Dendritic cell treated with granulocyte-macrophage colony-stimulating factor and Interleukin-4, amounts not matched to agents 40 ng/mL and 50 ng/mL, for 4 days (primary cell): Measurements from ENCODE around the gene IFNA5.

Experiments used
- H3K27ac Mint-ChIP-seq: one replicate; pipeline ENCODE4 v1.8.0; 2022; ENCODE audit warnings: mild to moderate bottlenecking, mixed read lengths
- H3K27me3 Mint-ChIP-seq: one replicate; pipeline ENCODE4 v1.8.0; 2022; ENCODE audit warnings: mild to moderate bottlenecking, mixed read lengths
- H3K36me3 Mint-ChIP-seq: one replicate; pipeline ENCODE4 v1.8.0; 2022; ENCODE audit warnings: low read depth, mixed read lengths
- H3K4me1 Mint-ChIP-seq: one replicate; pipeline ENCODE4 v1.8.0; 2022; ENCODE audit warnings: low read depth, mixed read lengths
- H3K4me3 Mint-ChIP-seq: one replicate; pipeline ENCODE4 v1.8.0; 2022; ENCODE audit warnings: mild to moderate bottlenecking, moderate library complexity, mixed read lengths
- H3K9me3 Mint-ChIP-seq: one replicate; pipeline ENCODE4 v1.8.0; 2022; ENCODE audit warnings: mixed read lengths
- intact Hi-C: fragments of 100-400 bp; cut with micrococcal nuclease; formaldehyde crosslinking; loops from one replicate; pipeline ENCODE4 v1.15.0; 2022

IFNA5 gene

DNA sequence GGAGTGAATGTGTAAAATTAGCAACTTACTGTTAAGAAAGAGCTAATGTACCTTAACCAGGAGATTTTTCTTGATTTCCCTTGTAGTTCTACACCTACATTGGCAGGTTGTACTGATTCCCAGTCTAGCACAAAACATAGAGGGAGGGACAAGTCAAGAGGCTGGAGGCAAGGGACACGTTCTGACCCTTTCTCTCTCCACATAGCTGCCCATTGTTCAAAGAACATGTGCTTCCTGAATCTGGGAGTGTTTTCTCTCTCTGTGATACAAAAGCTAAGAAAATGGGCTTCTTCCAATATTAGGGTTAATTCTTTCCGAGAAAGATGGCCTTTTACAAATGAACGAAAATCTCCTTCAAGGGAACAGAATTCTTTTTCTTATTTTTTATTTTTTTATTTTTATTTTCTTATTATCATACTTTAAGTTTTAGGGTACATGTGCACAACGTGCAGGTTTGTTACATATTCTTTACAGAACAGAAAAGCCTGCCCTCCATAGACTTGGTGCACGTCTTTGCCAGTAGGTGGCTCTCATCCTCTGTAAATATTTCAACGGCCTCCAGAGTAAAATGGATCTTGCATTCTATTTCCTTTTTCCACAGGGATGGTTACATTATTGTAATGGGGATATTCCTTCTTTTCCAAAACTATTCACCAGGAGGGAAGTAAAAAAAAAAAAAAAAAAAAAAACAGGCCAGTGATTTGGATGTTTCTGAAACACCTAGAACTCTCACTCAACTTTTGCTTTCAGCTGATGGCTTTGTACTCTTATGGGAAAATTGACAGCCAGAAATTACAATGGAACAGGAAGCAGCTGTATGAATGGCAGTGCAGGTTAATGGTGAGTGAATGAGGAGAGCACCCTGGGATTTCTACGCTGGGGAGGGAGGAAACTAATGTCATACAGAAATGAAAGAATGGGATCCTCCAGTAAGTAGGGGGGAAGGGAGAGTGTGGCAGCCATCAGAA, 13.1 kb upstream of the IFNA5 start:
- Mint-ChIP-seq H3K27ac (no peak overlapping the region), H3K4me1 (peaks cover 9% of the 10 kb centered on the region), H3K4me3 (no peak overlapping the region), H3K9me3 (no peaks in the 10 kb centered on the region), H3K36me3 (peaks cover 19% of the 10 kb centered on the region), H3K27me3 (peaks cover 14% of the 10 kb centered on the region)
- intact Hi-C loops: loop anchor here (2.0 to 5.0 kb wide), 3 partner anchors 66 to 471 kb away; no protein-coding TSS in a partner anchor

DNA sequence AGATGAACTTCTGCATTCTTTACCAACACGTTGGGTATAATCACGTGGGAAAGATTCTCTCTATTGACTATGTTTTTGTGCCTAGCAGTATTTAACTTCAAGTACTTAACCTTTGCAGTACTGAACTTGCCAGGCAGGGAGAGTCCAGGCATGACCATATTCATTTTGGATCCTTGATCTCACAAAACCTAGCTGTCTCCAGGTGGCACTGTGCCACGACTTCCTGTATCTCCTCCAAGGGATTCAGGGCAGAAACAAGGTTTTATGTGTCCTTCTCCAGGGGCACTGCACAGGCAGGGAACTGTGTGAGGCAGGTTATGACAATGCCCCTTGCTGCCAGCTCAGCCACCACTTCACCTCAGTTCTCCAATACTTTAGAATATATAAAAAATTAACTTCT, 11.7 kb upstream of the IFNA5 start:
- Mint-ChIP-seq H3K4me3 (no peak overlapping the region), H3K9me3 (no peaks in the 10 kb centered on the region), H3K4me1 (peaks cover 5% of the 10 kb centered on the region), H3K36me3 (peaks cover 10% of the 10 kb centered on the region), H3K27me3 (peaks cover 15% of the 10 kb centered on the region), H3K27ac (no peak overlapping the region)
- intact Hi-C loops: loop anchor here (5.0 kb wide), 2 partner anchors 65 to 80 kb away; no protein-coding TSS in a partner anchor

DNA sequence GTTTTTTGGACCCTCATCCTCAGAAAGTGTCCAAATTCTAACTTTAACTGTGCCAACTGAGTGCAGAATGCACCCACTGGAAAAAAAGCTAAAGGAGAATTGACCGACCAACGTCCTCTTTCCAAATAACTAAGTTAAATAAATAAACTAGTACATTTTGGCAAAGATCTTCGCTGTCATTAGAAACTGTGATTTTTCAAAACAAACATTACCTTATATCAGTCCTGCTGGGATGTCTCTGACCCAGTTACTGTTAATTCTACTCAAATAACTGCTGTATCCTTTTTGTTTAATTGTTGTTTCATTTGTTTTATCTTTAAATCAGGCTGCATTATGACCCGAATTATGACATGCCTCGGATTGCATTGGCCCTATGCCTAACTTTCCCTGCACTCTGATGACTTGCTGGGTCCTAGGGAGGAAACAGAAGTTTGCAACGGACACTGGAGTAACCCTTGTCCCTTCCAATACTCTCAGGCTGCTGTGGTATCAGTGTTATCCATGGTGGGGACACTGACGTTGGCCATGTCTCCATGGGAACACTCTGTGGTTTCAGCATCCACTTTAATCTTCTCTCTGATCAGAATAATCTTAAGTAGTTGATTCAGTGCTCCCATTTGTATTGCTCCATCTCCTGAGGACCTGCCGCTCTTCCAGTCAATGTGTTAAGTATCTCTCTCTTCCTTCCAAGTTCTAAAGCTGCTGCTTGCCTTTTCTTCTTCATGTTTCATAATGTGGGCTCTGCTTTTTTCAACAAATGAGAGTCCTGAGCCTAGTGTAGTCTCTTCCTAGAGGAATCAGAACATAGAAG, 11.1 kb upstream of the IFNA5 start:
- Mint-ChIP-seq H3K36me3 (peaks cover 7% of the 10 kb centered on the region), H3K9me3 (no peaks in the 10 kb centered on the region), H3K27ac (no peak overlapping the region), H3K4me1 (peaks cover 5% of the 10 kb centered on the region), H3K4me3 (no peak overlapping the region), H3K27me3 (peaks cover 19% of the 10 kb centered on the region)
- intact Hi-C loops: loop anchor here (5.0 kb wide), 2 partner anchors 64 to 79 kb away; no protein-coding TSS in a partner anchor

DNA sequence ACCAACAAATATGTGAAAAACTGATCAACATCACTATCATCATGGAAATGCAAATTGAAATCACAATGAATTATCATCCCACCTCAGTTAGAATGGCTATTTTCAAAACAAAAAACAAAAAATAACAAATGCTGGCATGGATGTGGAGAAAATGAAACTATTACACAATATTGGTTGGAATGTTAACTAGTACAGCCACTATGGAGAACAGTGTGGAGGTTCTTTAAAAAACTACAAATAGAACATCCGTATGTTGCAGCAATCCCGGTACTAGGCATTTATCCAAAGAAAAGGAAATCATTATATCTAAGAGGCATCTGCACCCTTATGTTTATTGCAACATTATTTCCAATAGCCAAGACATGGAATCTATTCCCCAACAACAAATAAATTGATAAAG, 9.0 kb upstream of the IFNA5 start:
- H3K27me3 Mint-ChIP-seq: peaks cover 21% of the 10 kb centered on the region
- H3K9me3 Mint-ChIP-seq: no peaks in the 10 kb centered on the region
- no peak overlapping the region for H3K27ac Mint-ChIP-seq
- intact Hi-C loops: no loop called here
- no peaks in the 10 kb centered on the region for H3K36me3 Mint-ChIP-seq
- no peak overlapping the region for H3K4me3 Mint-ChIP-seq
- no peaks in the 10 kb centered on the region for H3K4me1 Mint-ChIP-seq

DNA sequence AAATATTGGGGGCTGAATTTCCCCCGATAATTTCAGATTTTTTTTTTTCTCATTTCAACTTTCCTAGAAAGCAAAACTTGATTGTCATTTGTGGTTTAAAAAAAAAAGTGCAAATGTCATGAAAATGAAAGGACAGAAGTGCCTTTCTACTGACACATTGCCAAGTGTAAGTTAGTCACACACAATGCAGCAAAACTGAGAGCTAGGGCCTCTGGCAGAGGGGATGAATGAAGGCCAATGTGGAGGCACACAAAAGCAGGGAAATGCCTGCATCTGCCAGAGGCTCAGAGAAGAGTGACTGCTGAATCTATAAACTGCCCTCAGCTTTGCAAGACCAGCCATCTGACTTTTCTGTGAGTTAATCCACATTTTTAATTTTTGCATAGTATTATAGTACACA, 6.8 kb upstream of the IFNA5 start:
- intact Hi-C loops: no loop called here
- Mint-ChIP-seq H3K4me1 (no peaks in the 10 kb centered on the region), H3K27me3 (peaks cover 23% of the 10 kb centered on the region), H3K36me3 (no peaks in the 10 kb centered on the region), H3K27ac (no peak overlapping the region), H3K4me3 (no peak overlapping the region), H3K9me3 (no peaks in the 10 kb centered on the region)

DNA sequence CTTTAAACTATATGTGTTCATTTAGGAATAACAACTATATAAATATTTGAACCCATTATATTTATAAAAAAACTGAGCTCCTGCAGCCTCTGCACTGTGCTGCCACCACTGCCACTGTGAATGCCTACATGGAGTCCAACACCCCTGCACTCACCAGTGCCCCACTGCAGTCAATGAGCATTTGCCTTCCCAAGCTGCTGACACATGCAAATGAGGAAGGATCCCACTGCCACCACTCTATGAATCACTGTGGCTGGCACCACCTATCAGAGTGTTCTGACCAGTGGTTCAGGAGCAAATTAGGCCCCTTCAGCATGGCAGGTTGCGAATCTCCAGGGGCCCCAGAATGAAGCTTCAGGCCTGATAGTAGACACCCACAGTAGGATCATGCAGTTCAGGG, 9.1 kb downstream of the IFNA5 start:
- Mint-ChIP-seq H3K36me3 (no peaks in the 10 kb centered on the region), H3K9me3 (no peaks in the 10 kb centered on the region), H3K4me1 (peaks cover 18% of the 10 kb centered on the region), H3K4me3 (no peak overlapping the region), H3K27me3 (peaks cover 14% of the 10 kb centered on the region), H3K27ac (no peak overlapping the region)
- intact Hi-C loops: no loop called here

DNA sequence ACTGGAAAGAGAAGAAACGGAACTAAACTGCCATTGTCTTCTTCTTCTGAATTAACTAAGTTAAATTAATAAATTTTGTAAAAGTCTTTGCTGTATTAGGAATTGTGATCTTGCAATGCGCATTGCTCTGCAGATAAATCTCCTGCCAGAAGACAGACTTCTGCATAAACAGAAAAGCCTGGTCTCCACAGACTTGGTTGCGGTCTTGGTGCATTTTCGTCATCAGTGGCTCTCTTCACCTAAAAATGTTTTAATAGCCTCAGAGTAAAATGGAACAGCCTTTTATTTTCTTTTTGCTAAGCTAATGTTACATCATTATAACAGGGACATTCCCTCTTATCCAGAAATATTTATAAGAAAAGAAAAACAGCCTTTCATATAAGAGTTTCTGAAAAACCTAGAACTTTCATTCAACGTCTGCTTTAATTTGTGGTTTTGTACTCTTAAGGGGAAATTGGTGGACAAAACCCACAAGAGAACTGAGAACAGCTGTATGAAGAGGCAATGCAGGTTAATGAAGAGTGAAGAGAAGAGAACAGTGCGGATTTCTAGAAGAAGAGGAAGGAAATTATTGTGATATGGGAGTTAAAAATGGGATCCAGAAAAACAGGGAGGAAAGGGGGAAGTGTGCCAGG, 10.1 kb downstream of the IFNA5 start:
- Mint-ChIP-seq H3K27ac (no peak overlapping the region), H3K4me3 (no peak overlapping the region), H3K27me3 (peaks cover 10% of the 10 kb centered on the region), H3K4me1 (peaks cover 18% of the 10 kb centered on the region), H3K36me3 (no peaks in the 10 kb centered on the region), H3K9me3 (no peaks in the 10 kb centered on the region)
- intact Hi-C loops: no loop called here

DNA sequence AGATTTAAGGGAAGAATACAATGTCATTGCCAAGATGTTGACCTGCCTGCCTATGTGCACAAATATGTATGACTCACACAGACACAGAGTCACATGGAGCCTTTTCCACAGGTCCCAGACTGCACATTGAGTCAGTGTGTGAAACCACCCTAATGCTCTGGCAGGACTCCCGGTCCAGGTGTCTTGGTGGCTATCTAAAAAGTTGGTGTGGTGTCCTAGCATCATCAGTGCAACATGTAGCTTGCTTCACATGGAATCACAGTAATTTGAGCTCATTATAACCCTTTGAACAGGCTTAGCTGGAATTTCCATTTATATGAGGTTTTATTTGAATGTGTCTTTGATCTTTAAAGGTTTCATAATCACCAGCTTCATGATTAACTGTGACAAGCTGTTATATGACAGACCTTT, 10.7 kb downstream of the IFNA5 start:
- H3K27me3 Mint-ChIP-seq: peaks cover 9% of the 10 kb centered on the region
- H3K4me3 Mint-ChIP-seq: no peak overlapping the region

DNA sequence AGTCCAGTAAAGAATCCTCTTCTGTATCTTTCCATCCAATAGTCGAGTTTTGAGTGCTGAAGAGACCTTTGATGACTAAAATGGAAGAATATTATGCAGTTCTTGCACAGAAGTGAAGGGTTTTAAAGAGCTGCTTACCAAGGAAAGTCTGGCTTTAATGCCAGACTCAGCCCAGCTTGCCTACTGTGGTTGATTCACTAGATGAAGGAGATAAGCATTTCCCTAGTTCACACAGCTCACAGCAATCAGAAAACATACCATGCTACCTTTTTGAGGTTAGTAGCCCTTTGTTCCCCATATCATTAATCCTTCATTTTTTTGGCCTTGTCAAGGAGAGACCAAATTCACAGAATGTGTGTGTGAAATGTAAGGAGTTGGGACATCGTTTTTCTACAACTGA, 15.3 kb downstream of the IFNA5 start:
- H3K27me3 Mint-ChIP-seq: peaks cover 4% of the 10 kb centered on the region
- peaks cover 24% of the 10 kb centered on the region for H3K4me1 Mint-ChIP-seq
- H3K9me3 Mint-ChIP-seq: peaks cover 8% of the 10 kb centered on the region
- intact Hi-C loops: no loop called here
- H3K36me3 Mint-ChIP-seq: no peaks in the 10 kb centered on the region
- no peak overlapping the region for H3K4me3 Mint-ChIP-seq
- H3K27ac Mint-ChIP-seq: no peak overlapping the region

More for the DNA sequence above, 10.7 kb downstream of the IFNA5 start:
- intact Hi-C loops: no loop called here
- H3K4me1 Mint-ChIP-seq: peaks cover 18% of the 10 kb centered on the region
- H3K9me3 Mint-ChIP-seq: no peaks in the 10 kb centered on the region
- H3K36me3 Mint-ChIP-seq: no peaks in the 10 kb centered on the region
- no peak overlapping the region for H3K27ac Mint-ChIP-seq

DNA sequence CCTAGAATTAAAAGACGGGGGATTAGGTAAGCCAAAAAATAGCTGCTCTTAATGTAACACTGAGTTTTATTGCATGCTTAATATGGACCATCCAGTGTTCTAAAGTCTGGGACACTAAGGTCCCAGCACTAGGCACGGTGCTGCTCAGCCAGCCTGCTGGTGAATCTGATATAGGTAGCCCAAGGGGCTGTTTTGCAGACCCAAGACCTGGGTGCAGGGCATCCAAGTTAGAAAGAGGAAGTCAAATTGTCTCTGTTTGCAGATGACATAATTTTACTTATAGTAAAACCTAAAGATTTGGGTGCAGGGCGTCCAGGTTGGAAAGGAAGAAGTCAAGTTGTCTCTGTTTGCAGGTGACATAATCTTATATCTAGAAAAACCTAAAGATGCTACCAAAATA, 17.8 kb downstream of the IFNA5 start:
- Mint-ChIP-seq H3K36me3 (no peaks in the 10 kb centered on the region), H3K9me3 (peaks cover 8% of the 10 kb centered on the region), H3K27me3 (no peaks in the 10 kb centered on the region), H3K27ac (no peak overlapping the region), H3K4me1 (peaks cover 24% of the 10 kb centered on the region), H3K4me3 (no peak overlapping the region)
- intact Hi-C loops: no loop called here

DNA sequence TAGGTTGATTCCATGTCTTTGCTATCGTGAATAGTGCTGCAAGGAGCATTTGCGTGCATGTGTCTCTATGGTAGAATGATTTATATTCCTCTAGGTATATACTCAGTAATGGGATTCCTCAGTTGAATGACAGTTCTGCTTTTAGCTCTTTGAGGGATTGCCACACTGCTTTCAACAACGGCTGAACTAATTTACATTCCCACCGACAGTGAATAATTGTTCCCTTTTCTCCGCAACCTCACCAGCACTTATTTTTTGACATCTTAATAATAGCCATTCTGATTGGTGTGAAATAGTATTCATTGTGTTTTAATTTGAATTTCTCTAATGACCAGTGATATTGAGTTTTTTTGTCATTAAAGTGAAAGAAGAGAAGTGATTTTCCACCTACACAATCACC, 18.5 kb downstream of the IFNA5 start:
- Mint-ChIP-seq H3K4me3 (peak overlapping the region; percentile 52), H3K36me3 (no peaks in the 10 kb centered on the region), H3K27me3 (peaks cover 1% of the 10 kb centered on the region), H3K4me1 (peaks cover 27% of the 10 kb centered on the region), H3K27ac (no peak overlapping the region), H3K9me3 (peaks cover 8% of the 10 kb centered on the region)
- intact Hi-C loops: no loop called here

DNA sequence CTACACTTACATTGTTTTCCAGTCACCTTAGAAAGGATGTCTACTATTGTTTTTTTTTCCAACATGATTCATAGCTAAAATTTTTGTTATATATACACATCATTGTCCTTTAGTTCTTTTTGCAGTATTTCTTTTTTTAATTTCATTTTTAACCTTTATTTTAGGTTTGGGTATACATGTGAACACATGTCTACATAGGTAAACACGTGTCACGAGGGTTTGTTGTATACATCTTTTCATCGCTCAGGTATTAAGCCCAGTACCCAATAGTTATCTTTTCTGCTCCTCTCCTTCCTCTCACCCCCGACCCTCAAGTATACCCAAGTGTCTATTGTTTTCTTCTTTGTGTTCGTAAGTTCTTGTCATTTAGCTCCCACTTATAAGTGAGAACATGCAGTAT, 19.0 kb downstream of the IFNA5 start:
- H3K27me3 Mint-ChIP-seq: peaks cover 1% of the 10 kb centered on the region
- H3K9me3 Mint-ChIP-seq: peaks cover 8% of the 10 kb centered on the region
- H3K4me1 Mint-ChIP-seq: peaks cover 33% of the 10 kb centered on the region
- H3K36me3 Mint-ChIP-seq: no peaks in the 10 kb centered on the region
- no peak overlapping the region for H3K4me3 Mint-ChIP-seq
- intact Hi-C loops: no loop called here
- H3K27ac Mint-ChIP-seq: no peak overlapping the region

DNA sequence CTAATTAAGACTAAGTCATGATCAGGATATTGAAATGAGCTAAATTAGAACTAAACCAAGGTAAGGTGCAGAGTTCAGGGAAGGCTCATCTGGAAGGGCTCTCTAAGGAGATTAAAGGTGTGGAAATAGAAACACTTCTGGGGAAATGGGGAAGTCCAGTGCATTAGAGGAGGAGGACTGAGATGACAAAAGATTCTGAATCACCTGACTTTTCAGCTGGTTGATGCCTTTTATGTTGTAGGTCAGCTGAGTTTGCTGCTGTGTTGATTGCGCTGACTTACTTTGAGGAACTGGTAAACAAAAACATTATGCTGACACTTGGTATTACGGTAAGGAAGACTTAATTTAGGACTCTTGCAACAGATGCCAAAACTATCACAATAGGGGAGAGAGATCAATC, 23.8 kb downstream of the IFNA5 start:
- Mint-ChIP-seq H3K4me1 (peaks cover 13% of the 10 kb centered on the region), H3K36me3 (no peaks in the 10 kb centered on the region), H3K4me3 (no peak overlapping the region), H3K9me3 (peaks cover 4% of the 10 kb centered on the region), H3K27ac (no peak overlapping the region), H3K27me3 (peaks cover 1% of the 10 kb centered on the region)
- intact Hi-C loops: no loop called here

DNA sequence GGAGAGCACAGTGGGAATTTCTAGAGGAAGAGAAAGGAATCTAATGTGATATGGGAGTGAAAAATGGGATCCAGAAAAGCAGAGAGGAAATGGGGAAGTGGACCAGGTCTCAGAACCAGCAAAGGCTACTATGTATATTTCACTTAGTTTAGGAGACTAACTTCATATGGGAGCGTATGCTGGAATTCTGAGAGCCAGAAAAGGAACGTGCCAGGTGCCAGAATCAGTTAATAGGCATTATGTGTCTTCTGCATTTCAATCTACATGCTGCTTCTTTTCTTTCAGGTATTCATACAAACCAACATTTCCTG, 36.8 kb downstream of the IFNA5 start:
- Mint-ChIP-seq H3K9me3 (no peaks in the 10 kb centered on the region), H3K27me3 (peaks cover 8% of the 10 kb centered on the region), H3K27ac (no peak overlapping the region), H3K36me3 (no peaks in the 10 kb centered on the region), H3K4me1 (peaks cover 12% of the 10 kb centered on the region), H3K4me3 (no peak overlapping the region)
- intact Hi-C loops: no loop called here
